Left colon (tissue), 2 donors: ENCODE measurements around the gene PRUNE2. TPM values are rescaled to one million over a fixed set of nuclear protein-coding genes. Genes with fewer than 3 reads are reported as not detected.

Source experiments
- total RNA-seq, 2 donors: library from RNA; stranded (reverse); fragmentation: NEBNext Ultra II Directional; extraction: Animal tissue kit (Norgen Biotek cat#: 25700); gene quantifications; one replicate each; pipeline ENCODE4 v1.2.1, GENCODE V29; 2021
- donor health status: DM: no; HTN: no; CAD: no.
- donor health status: DM: yes; HTN: yes; CAD: no.

Gene PRUNE2
- total RNA-seq, 2 donors from 2014 or later = 33.6 to 80.5 TPM

Other genes with a start within 250 kb of the PRUNE2 start
- gene PCA3, start 141.7 kb downstream of the PRUNE2 start, total RNA-seq = not detected
- gene FOXB2, start 113.5 kb upstream of the PRUNE2 start, total RNA-seq = not detected